ENCODE measurements around the gene NREP.

The NREP gene

DNA sequence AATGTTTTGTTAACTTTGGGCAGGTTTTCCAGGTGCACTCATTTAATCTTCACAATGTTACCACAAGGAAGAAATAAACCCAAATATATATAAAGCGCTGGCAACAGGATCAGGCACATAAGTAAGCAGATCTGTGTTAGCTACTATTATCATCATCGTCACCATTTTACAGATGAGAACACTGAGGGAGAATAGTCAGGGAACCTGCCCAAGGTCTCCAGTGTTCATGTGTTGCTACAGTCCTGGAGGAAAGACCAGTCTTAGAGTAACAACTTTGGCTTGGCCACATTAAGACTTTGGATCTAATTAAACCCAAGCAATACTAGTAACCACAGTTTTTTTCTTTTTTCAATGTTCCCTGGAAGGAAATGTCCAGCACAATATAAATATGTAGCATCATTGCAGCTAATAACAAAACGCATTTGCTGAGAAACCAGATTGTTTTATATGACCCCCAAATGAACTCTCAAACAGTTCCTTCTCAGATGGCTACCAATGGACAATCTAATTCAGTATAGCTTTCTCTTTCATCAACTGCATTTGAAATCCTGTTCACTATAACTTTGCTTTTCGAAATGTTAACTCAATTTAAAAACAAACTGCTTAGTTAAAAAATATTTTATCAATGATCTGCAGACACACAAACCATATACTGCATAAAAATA, 11.8 kb downstream of the NREP start:
- Histone ChIP-seq H3K27me3 (ENCODE audit: insufficient read depth, poor library complexity, severe bottlenecking) (no peaks in the 10 kb centered on the region), H3K27ac (replicated peaks) (no peak overlapping the region), H3K4me3 (replicated peaks; ENCODE audit: insufficient read depth, low read length) (no peak overlapping the region)
- DNase-seq (ENCODE audit: low read depth in 1 of 2, low spot score in 1 of 2): no peak
- TF ChIP-seq GABPA (IDR thresholded peaks at IDR 0.05; ENCODE audit: low read depth) (no peak), POLR2AphosphoS5 (IDR thresholded peaks at IDR 0.05; ENCODE audit: low read depth) (no peak), SPI1 (IDR thresholded peaks at IDR 0.05; ENCODE audit: borderline replicate concordance, low read depth) (no peak)
- TF ChIP-seq, protein P1, sequence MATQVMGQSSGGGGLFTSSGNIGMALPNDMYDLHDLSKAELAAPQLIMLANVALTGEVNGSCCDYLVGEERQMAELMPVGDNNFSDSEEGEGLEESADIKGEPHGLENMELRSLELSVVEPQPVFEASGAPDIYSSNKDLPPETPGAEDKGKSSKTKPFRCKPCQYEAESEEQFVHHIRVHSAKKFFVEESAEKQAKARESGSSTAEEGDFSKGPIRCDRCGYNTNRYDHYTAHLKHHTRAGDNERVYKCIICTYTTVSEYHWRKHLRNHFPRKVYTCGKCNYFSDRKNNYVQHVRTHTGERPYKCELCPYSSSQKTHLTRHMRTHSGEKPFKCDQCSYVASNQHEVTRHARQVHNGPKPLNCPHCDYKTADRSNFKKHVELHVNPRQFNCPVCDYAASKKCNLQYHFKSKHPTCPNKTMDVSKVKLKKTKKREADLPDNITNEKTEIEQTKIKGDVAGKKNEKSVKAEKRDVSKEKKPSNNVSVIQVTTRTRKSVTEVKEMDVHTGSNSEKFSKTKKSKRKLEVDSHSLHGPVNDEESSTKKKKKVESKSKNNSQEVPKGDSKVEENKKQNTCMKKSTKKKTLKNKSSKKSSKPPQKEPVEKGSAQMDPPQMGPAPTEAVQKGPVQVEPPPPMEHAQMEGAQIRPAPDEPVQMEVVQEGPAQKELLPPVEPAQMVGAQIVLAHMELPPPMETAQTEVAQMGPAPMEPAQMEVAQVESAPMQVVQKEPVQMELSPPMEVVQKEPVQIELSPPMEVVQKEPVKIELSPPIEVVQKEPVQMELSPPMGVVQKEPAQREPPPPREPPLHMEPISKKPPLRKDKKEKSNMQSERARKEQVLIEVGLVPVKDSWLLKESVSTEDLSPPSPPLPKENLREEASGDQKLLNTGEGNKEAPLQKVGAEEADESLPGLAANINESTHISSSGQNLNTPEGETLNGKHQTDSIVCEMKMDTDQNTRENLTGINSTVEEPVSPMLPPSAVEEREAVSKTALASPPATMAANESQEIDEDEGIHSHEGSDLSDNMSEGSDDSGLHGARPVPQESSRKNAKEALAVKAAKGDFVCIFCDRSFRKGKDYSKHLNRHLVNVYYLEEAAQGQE (IDR thresholded peaks at IDR 0.05; ENCODE audit: insufficient replicate concordance, low read depth): no peak
- TF ChIP-seq, protein P2, sequence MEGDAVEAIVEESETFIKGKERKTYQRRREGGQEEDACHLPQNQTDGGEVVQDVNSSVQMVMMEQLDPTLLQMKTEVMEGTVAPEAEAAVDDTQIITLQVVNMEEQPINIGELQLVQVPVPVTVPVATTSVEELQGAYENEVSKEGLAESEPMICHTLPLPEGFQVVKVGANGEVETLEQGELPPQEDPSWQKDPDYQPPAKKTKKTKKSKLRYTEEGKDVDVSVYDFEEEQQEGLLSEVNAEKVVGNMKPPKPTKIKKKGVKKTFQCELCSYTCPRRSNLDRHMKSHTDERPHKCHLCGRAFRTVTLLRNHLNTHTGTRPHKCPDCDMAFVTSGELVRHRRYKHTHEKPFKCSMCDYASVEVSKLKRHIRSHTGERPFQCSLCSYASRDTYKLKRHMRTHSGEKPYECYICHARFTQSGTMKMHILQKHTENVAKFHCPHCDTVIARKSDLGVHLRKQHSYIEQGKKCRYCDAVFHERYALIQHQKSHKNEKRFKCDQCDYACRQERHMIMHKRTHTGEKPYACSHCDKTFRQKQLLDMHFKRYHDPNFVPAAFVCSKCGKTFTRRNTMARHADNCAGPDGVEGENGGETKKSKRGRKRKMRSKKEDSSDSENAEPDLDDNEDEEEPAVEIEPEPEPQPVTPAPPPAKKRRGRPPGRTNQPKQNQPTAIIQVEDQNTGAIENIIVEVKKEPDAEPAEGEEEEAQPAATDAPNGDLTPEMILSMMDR (IDR thresholded peaks at IDR 0.05; ENCODE audit: insufficient read depth, low read length): no peak

DNA sequence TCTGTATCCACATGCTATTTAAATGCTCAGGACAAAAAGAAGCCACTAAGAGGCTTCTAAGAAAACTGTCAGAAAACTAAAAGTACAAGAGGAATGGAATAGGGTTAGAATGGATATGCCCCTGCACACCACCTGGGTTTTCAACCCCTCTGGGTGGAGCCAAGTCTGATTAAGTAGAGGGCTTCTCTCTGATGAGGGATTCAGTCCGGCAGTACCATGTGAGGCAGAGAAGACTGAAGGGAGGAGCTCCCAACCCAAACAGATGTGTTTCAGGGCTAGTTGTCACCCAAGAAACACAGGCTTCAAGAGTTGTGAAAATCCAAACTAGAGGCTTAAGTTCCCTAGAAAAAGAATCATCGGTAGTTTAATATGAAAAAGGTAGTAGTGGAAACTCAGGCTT, 12.5 kb downstream of the NREP start:
- DNase-seq (ENCODE audit: low read depth in 1 of 2, low spot score in 1 of 2): no peak
- TF ChIP-seq, protein P1 (IDR thresholded peaks at IDR 0.05; ENCODE audit: insufficient replicate concordance, low read depth): no peak
- TF ChIP-seq GABPA (IDR thresholded peaks at IDR 0.05; ENCODE audit: low read depth) (no peak), POLR2AphosphoS5 (IDR thresholded peaks at IDR 0.05; ENCODE audit: low read depth) (no peak), SPI1 (IDR thresholded peaks at IDR 0.05; ENCODE audit: borderline replicate concordance, low read depth) (no peak)
- TF ChIP-seq, protein P2 (IDR thresholded peaks at IDR 0.05; ENCODE audit: insufficient read depth, low read length): no peak
- Histone ChIP-seq H3K4me3 (replicated peaks; ENCODE audit: insufficient read depth, low read length) (no peak overlapping the region), H3K27ac (replicated peaks) (no peak overlapping the region), H3K27me3 (ENCODE audit: insufficient read depth, poor library complexity, severe bottlenecking) (no peaks in the 10 kb centered on the region)

GRCh38 chr5:111743988-111744387, 13.0 kb downstream of the NREP start:
- DNase-seq (ENCODE audit: low read depth in 1 of 2, low spot score in 1 of 2): no peak
- Histone ChIP-seq H3K4me3 (replicated peaks; ENCODE audit: insufficient read depth, low read length) (no peak overlapping the region), H3K27ac (replicated peaks) (no peak overlapping the region), H3K27me3 (ENCODE audit: insufficient read depth, poor library complexity, severe bottlenecking) (no peaks in the 10 kb centered on the region)
- no peak for TF ChIP-seq SPI1 (IDR thresholded peaks at IDR 0.05; ENCODE audit: borderline replicate concordance, low read depth)
- no peak for TF ChIP-seq GABPA (IDR thresholded peaks at IDR 0.05; ENCODE audit: low read depth)
- TF ChIP-seq, protein P1 (IDR thresholded peaks at IDR 0.05; ENCODE audit: insufficient replicate concordance, low read depth): no peak
- TF ChIP-seq, protein P2 (IDR thresholded peaks at IDR 0.05; ENCODE audit: insufficient read depth, low read length): no peak
- no peak for TF ChIP-seq POLR2AphosphoS5 (IDR thresholded peaks at IDR 0.05; ENCODE audit: low read depth)

All from HL-60 (cell line).